C4-2B (cell line): ENCODE data around the gene FAM209B.
"Not testable (repeated sequence)": the region's sequence is repeated elsewhere in the genome, so short reads cannot be mapped to it uniquely, and the experiment has no call there.

Source experiments
- CTCF ChIP-seq: fragments of 450-650 bp; conservative IDR thresholded peaks from 2 replicates; pipeline ENCODE4 v1.5.1; 2017; ENCODE audit warnings: mild to moderate bottlenecking
- ZFX ChIP-seq: fragments of 450-650 bp; IDR thresholded peaks from 2 replicates; pipeline ENCODE4 v1.6.1; 2017

GRCh38 chr20:56564526-56564925 lies 31.5 kb downstream of the FAM209B start:
- TF ChIP-seq CTCF, ZFX: not testable (repeated sequence)
